Prostate gland (tissue), 2 donors: Measurements from ENCODE around the gene MRM1. TPM values are rescaled to one million over a fixed set of nuclear protein-coding genes. Genes with fewer than 3 reads are reported as not detected.
"Not testable (repeated sequence)": the region's sequence is repeated elsewhere in the genome, so short reads cannot be mapped to it uniquely, and the experiment has no call there.

Source experiments
- DNase-seq: peaks from one replicate; pipeline ENCODE4 v3.0.0-alpha.2; 2019; ENCODE audit warnings: low spot score
- H3K27ac ChIP-seq, 2 donors: fragments of 200-600 bp; sonication (generic); 2 replicates each; pipeline ENCODE4 v1.5.1; 2017 to 2019
- H3K27me3 ChIP-seq: fragments of 200-600 bp; sonication (generic); replicated peaks from 2 replicates; pipeline ENCODE4 v1.5.1; 2019; ENCODE audit not compliant: insufficient read depth
- H3K36me3 ChIP-seq, 2 donors: fragments of 200-600 bp; sonication (generic); 1 replicate in 1 of 2; 2 replicates in 1 of 2; pipeline versions ENCODE4 v1.5.1 to v1.8.1; 2017 to 2019
- H3K4me1 ChIP-seq: fragments of 200-600 bp; sonication (generic); replicated peaks from 2 replicates; pipeline ENCODE4 v1.5.1; 2019
- H3K4me3 ChIP-seq, 2 donors: fragments of 200-600 bp; sonication (generic); 2 replicates each; pipeline ENCODE4 v1.5.1; 2017 to 2019
- H3K9me3 ChIP-seq: fragments of 200-600 bp; sonication (generic); 2 replicates; pipeline ENCODE4 v1.5.1; 2017
- CTCF ChIP-seq, 4 experiments: fragments of 200-600 bp in 2 of 4; fragments of 450-650 bp in 2 of 4; sonication (generic) in 2 of 4; IDR thresholded peaks; 1 replicate in 3 of 4; 2 replicates in 1 of 4; pipeline ENCODE4 v1.5.1; 2016 to 2019; ENCODE audit warnings: antibody characterized with exemption in 4 of 4, mild to moderate bottlenecking in 2 of 4, moderate library complexity in 2 of 4
- POLR2A ChIP-seq: fragments of 450-650 bp; IDR thresholded peaks from one replicate; pipeline ENCODE4 v1.6.1; 2016; ENCODE audit warnings: antibody characterized with exemption, mild to moderate bottlenecking
- POLR2AphosphoS5 ChIP-seq: sonication (generic); formaldehyde crosslinking; IDR thresholded peaks from one replicate; pipeline ENCODE4 v1.6.1; 2017; ENCODE audit warnings: antibody characterized with exemption
- WGBS: methylation state at CpG from one replicate; pipeline ENCODE4 v1.1.5; 2018; 5-methylcytosine and 5-hydroxymethylcytosine counted together
- intact Hi-C: fragments of 100-400 bp; cut with DNase I; formaldehyde crosslinking; loops from one replicate; pipeline ENCODE4 v1.14.2; 2022
- total RNA-seq, 2 donors: library from RNA; depleted of rRNA; stranded (reverse); fragments of >200 nt; gene quantifications; one replicate each; pipeline ENCODE4 v1.1.0, GENCODE V29; 2016

MRM1 gene
- total RNA-seq, 2 donors from 2014 or later: 7.8 to 10.2 TPM

- peak overlapping the region in 1 of 2 donors; percentile 78 for H3K27ac ChIP-seq
Measured at GRCh38 chr17:36600465-36600864, 918 bp upstream of the MRM1 start.

GRCh38 chr17:36600936-36601302 lies 464 bp upstream of the MRM1 start:
- Histone ChIP-seq H3K36me3 (no peaks in the 10 kb centered on the region), H3K9me3 (no peaks in the 10 kb centered on the region), H3K4me3 (peak overlapping the region; percentile 54 to 89), H3K27me3 (no peaks in the 10 kb centered on the region), H3K27ac (peak overlapping the region; percentile 64 to 78), H3K4me1 (no peaks in the 10 kb centered on the region)
- intact Hi-C loops: no loop called here
- 7% methylated on average over 10 of the region's 10 CpGs for WGBS
- DNase-seq: no peak
- TF ChIP-seq POLR2A (no peak), CTCF (IDR thresholded peaks at IDR 0.05) (no peak), POLR2AphosphoS5 (no peak)

More at GRCh38 chr17:36600465-36600864, 918 bp upstream of the MRM1 start:
- TF ChIP-seq POLR2AphosphoS5 (no peak), CTCF (IDR thresholded peaks at IDR 0.05) (no peak), POLR2A (no peak)
- Histone ChIP-seq H3K4me3 (no peak overlapping the region), H3K36me3 (no peaks in the 10 kb centered on the region), H3K9me3 (no peaks in the 10 kb centered on the region), H3K4me1 (no peaks in the 10 kb centered on the region), H3K27me3 (no peaks in the 10 kb centered on the region)
- WGBS: 69% methylated on average over 3 of the region's 3 CpGs
- intact Hi-C loops: no loop called here
- no peak for DNase-seq

- DNase-seq: no peak
- H3K4me3 ChIP-seq: peak overlapping the region; percentile 54 to 89
- intact Hi-C loops: no loop called here
- H3K4me1 ChIP-seq: no peaks in the 10 kb centered on the region
- H3K36me3 ChIP-seq: no peaks in the 10 kb centered on the region
- H3K27ac ChIP-seq: peak overlapping the region; percentile 64 to 78
- no peaks in the 10 kb centered on the region for H3K27me3 ChIP-seq
- 4% methylated on average over 38 of the region's 38 CpGs for WGBS
- no peaks in the 10 kb centered on the region for H3K9me3 ChIP-seq
- no peak for TF ChIP-seq POLR2AphosphoS5
- TF ChIP-seq CTCF (IDR thresholded peaks at IDR 0.05): no peak
- TF ChIP-seq POLR2A: no peak
Measured at GRCh38 chr17:36602030-36602748, 806 bp downstream of the MRM1 start.

- Histone ChIP-seq H3K27ac (no peak overlapping the region), H3K36me3 (no peaks in the 10 kb centered on the region), H3K4me1 (no peaks in the 10 kb centered on the region), H3K4me3 (peak overlapping the region in 1 of 2 donors; percentile 89), H3K9me3 (no peaks in the 10 kb centered on the region), H3K27me3 (no peaks in the 10 kb centered on the region)
- no peak for DNase-seq
- WGBS: 11% methylated on average over 5 of the region's 5 CpGs
- TF ChIP-seq POLR2A (no peak), POLR2AphosphoS5 (no peak), CTCF (IDR thresholded peaks at IDR 0.05) (peak; percentile 22 to 59 (median 48))
- intact Hi-C loops: no loop called here
Measured at GRCh38 chr17:36602924-36603384, 1.6 kb downstream of the MRM1 start.

GRCh38 chr17:36605028-36605427 lies 3.6 kb downstream of the MRM1 start:
- H3K27me3 ChIP-seq, H3K27ac ChIP-seq, DNase-seq, H3K4me1 ChIP-seq, intact Hi-C loops, H3K36me3 ChIP-seq, H3K9me3 ChIP-seq, H3K4me3 ChIP-seq: not testable (repeated sequence)
- WGBS: 95% methylated on average over 5 of the region's 5 CpGs
